LNCAP (cell line): ENCODE data around the gene UNC119B.

Source experiments
- TF ChIP-seq, protein P1 (sequence below): fragments of 450-650 bp; IDR thresholded peaks from 2 replicates; pipeline ENCODE4 v1.5.1; 2017; ENCODE audit warnings: mild to moderate bottlenecking

Gene UNC119B

DNA sequence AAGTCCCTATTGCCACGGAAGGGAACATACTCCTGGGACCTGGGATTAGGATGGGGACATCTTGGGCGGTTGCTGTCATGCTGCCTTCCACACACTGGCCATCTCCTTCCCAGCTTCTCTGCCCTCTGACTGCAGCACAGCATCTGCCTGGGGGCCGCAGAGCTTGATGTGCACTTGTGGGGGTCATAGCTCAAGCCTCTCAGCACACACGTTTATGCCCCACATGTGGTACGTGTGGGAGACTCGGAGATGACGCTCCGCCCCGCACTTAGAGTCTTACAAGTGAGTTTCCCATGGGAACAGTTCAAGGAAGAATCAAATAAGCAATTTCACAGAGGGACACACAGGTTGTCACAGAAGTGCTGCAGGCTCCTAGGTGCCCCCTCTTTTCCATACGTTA lies 24.0 kb downstream of the UNC119B start:
- TF ChIP-seq, protein P1, sequence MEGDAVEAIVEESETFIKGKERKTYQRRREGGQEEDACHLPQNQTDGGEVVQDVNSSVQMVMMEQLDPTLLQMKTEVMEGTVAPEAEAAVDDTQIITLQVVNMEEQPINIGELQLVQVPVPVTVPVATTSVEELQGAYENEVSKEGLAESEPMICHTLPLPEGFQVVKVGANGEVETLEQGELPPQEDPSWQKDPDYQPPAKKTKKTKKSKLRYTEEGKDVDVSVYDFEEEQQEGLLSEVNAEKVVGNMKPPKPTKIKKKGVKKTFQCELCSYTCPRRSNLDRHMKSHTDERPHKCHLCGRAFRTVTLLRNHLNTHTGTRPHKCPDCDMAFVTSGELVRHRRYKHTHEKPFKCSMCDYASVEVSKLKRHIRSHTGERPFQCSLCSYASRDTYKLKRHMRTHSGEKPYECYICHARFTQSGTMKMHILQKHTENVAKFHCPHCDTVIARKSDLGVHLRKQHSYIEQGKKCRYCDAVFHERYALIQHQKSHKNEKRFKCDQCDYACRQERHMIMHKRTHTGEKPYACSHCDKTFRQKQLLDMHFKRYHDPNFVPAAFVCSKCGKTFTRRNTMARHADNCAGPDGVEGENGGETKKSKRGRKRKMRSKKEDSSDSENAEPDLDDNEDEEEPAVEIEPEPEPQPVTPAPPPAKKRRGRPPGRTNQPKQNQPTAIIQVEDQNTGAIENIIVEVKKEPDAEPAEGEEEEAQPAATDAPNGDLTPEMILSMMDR, result no peak

DNA sequence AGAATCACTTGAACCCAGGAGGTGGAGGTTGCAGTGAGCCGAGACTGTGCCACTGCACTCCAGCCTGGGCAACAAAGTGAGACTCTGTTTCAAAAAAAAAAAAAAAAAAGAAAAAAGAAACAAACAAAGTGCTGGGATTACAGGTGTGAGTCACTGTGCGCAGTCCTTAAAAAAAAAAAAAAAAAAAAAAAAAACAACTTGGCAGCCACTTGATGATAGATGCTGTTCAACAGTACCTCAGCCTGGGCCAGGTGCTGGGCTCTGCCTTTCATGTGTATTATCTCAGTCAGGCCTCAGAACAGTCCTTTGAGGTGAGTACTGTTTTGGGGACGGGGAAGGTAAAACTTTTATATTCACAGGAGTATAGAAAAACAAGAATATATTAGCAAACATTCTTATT lies 24.9 kb downstream of the UNC119B start:
- TF ChIP-seq, protein P1, result no peak

DNA sequence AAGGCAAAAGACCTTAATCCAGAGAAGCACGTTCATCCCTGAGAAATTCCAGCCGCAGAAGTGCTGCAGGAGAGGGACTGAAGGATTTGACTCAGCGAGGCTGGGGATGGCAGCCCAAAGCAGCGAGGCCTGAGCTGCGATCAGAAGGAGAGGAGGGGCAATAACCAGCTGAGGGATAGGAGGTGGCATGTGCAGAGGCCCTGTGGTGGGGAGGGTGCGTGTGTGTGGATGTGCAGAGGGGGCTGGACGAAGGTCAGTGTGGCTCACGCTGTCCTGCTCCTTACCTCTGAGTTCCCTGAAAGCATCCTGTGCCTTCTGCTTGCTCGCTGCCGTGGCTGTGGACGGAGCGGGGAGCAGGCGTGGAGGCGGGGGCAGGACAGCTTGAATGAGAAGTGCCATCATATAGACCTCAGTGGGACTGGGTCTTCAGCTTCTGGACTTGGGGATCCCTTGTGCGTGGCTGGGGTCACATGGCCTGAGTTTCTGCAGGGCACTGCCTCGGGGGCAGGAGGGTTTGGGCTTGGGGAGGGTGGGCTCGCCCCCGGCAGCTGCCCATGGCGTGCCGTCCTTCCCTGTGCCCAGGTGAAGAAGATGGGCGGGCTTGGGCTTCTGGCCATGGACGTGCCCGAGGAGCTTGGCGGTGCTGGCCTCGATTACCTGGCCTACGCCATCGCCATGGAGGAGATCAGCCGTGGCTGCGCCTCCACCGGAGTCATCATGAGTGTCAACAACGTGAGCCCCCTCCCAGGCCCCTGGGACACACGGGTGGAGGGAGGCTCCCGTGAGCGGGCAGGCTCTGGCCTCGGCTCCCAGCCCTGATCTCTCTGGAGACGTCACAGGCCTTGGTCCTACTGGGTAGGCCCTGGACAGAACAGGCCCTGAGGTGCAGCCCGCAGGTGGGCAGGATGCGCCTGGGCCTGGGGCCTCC lies 26.4 kb downstream of the UNC119B start:
- TF ChIP-seq, protein P1, result no peak

DNA sequence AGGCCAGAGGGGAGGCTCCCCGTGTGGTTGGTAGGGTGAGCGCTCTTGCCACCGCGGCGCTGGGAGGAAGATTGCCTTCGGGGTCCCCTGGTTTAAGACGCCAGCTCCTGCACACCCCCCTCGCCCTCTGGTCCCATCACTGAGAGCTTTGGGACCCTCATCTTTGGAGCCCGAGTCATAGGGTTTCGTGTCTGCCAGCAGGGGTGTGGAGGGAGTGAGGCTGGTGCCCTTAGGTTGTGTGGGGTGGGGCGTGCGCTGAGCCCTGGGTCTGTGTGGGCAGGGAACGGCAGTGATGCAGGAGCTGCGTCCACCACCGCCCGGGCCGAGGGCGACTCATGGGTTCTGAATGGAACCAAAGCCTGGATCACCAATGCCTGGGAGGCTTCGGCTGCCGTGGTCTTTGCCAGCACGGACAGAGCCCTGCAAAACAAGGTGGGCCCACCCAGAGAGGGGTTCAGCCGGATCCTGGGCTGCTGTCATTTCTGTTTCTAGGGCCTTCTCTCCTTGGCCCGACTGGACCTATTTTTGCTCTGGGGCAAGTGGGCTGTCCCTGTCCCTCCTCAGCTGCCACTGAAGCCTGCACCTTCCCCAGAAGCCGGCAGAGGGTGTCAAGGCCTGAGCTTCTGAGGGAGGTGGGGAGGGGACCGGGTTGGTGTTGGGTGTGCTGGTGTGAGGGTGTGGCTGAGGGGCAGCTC lies 27.4 kb downstream of the UNC119B start:
- TF ChIP-seq, protein P1, result no peak

DNA sequence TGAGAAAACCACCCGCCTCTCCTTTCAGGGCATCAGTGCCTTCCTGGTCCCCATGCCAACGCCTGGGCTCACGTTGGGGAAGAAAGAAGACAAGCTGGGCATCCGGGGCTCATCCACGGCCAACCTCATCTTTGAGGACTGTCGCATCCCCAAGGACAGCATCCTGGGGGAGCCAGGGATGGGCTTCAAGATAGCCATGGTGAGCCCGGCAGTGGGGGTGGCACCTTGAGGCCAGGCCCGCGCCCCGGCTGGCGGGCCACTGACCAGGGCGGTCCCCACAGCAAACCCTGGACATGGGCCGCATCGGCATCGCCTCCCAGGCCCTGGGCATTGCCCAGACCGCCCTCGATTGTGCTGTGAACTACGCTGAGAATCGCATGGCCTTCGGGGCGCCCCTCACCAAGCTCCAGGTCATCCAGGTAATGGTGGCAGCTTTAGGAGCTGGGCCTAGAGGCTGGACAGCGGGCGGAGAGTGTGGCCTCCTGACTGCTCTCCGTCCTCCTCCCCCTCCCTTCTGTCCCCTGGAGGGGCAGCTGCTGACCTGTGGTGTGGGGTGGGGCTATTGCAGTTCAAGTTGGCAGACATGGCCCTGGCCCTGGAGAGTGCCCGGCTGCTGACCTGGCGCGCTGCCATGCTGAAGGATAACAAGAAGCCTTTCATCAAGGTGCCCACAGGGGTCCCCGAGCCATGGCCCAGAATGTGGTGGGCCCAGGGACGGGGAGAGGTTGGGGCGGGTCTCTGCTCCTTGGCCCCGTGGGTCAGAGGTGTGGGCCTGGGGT lies 28.2 kb downstream of the UNC119B start:
- TF ChIP-seq, protein P1, result no peak

DNA sequence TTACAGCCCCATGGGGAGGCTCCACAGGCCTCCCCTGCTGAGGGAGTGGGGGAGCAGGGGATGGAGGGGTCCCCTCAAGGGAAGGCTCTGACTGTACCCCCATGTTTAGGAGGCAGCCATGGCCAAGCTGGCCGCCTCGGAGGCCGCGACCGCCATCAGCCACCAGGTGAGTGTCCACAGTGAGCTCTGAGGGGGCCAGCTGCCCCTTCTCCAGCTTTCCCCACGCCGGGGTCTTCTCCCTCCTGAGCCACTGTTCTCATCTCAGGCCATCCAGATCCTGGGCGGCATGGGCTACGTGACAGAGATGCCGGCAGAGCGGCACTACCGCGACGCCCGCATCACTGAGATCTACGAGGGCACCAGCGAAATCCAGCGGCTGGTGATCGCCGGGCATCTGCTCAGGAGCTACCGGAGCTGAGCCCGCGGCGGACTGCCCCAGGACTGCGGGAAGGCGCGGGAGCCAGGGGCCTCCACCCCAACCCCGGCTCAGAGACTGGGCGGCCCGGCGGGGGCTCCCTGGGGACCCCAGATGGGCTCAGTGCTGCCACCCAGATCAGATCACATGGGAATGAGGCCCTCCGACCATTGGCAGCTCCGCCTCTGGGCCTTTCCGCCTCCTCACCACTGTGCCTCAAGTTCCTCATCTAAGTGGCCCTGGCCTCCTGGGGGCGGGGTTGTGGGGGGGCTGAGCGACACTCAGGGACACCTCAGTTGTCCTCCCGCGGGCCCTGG lies 28.9 kb downstream of the UNC119B start:
- TF ChIP-seq, protein P1, result no peak
